ENCODE measurements around the gene ZNF816.
"Not testable (repeated sequence)": the region's sequence is repeated elsewhere in the genome, so short reads cannot be mapped to it uniquely, and the experiment has no call there.

ZNF816 gene

GRCh38 chr19:52924641-52925040 lies 38.0 kb downstream of the ZNF816 start:
- DNase-seq (ENCODE audit: low spot score) = not testable (repeated sequence)

GRCh38 chr19:52923778-52924593 lies 38.7 kb downstream of the ZNF816 start:
- DNase-seq (ENCODE audit: low spot score) = no peak

GRCh38 chr19:52922841-52923777 lies 39.6 kb downstream of the ZNF816 start, which contains the start of gene ZNF888:
Gene ZNF888, minus strand, starts transcription at chr19:52923428. Its CDS starts 5,555 bp downstream, at chr19:52917873.
- DNase-seq (ENCODE audit: low spot score) = peak; percentile 93

- no peak for DNase-seq (ENCODE audit: low spot score)
These were observed 45.1 kb downstream of the ZNF816 start for GRCh38 chr19:52917531-52917930.

GRCh38 chr19:52910648-52911047 lies 52.0 kb downstream of the ZNF816 start:
- no peak for DNase-seq (ENCODE audit: low spot score)

- not testable (repeated sequence) for DNase-seq (ENCODE audit: low spot score)
These were observed 58.5 kb downstream of the ZNF816 start for GRCh38 chr19:52904052-52904780.

GRCh38 chr19:52901842-52902241 lies 60.8 kb downstream of the ZNF816 start:
- no peak for DNase-seq (ENCODE audit: low spot score)
